GM23338 (cell line): ENCODE data around the gene DMRT1. TPM values are rescaled to one million over a fixed set of nuclear protein-coding genes. Genes with fewer than 3 reads are reported as not detected.

Source experiments
- ATAC-seq: fragments of 200-7000 bp; cut with Tn5 transposase; 3 replicates; pipeline ENCODE4 v1.9.1; 2020
- DNase-seq: peaks from one replicate; pipeline ENCODE4 v3.0.0-alpha.2; 2015; ENCODE audit warnings: low spot score
- H2AFZ ChIP-seq: fragments of 200-600 bp; sonication (generic); 2 replicates; pipeline ENCODE4 v1.8.0; 2016; ENCODE audit warnings: antibody characterized with exemption, mild to moderate bottlenecking, moderate library complexity
- H3F3A ChIP-seq: fragments of 200-600 bp; sonication (generic); replicated peaks from 2 replicates; pipeline ENCODE4 v1.8.0; 2017; ENCODE audit warnings: antibody characterized with exemption, mixed run types, low read depth
- H3K27ac ChIP-seq: fragments of 200-600 bp; sonication (generic); 2 replicates; pipeline ENCODE4 v1.6.1; 2016; ENCODE audit warnings: low read depth
- H3K27me3 ChIP-seq: fragments of 200-600 bp; sonication (generic); 2 replicates; pipeline ENCODE4 v1.8.0; 2016; ENCODE audit warnings: mild to moderate bottlenecking, mixed run types, moderate library complexity; ENCODE audit not compliant: insufficient read depth
- H3K36me3 ChIP-seq: fragments of 200-600 bp; sonication (generic); 2 replicates; pipeline ENCODE4 v1.8.0; 2016; ENCODE audit warnings: mild to moderate bottlenecking; ENCODE audit not compliant: insufficient read depth
- H3K4me1 ChIP-seq: fragments of 200-600 bp; sonication (generic); 2 replicates; pipeline ENCODE4 v1.8.0; 2016; ENCODE audit warnings: mild to moderate bottlenecking, moderate library complexity; ENCODE audit not compliant: insufficient read depth
- H3K4me2 ChIP-seq: fragments of 200-600 bp; sonication (generic); 2 replicates; pipeline ENCODE4 v1.7.1; 2017; ENCODE audit warnings: mixed run types
- H3K4me3 ChIP-seq: fragments of 200-600 bp; sonication (generic); 2 replicates; pipeline ENCODE4 v1.6.1; 2016; ENCODE audit warnings: mixed run types
- H3K79me2 ChIP-seq: fragments of 200-600 bp; sonication (generic); replicated peaks from 2 replicates; pipeline ENCODE4 v1.8.0; 2017; ENCODE audit warnings: mild to moderate bottlenecking; ENCODE audit not compliant: insufficient read depth
- H3K9me2 ChIP-seq: fragments of 200-600 bp; sonication (generic); 2 replicates; pipeline ENCODE4 v1.8.0; 2017; ENCODE audit not compliant: insufficient read depth
- H4K20me1 ChIP-seq: fragments of 200-600 bp; sonication (generic); replicated peaks from 2 replicates; pipeline ENCODE4 v1.8.0; 2017; ENCODE audit warnings: mild to moderate bottlenecking; ENCODE audit not compliant: insufficient read depth
- H3K27ac Mint-ChIP-seq: 2 replicates; pipeline ENCODE4 v1.8.0; 2020; ENCODE audit warnings: inconsistent platforms, mild to moderate bottlenecking, moderate library complexity, mixed read lengths
- H3K27me3 Mint-ChIP-seq: 3 replicates; pipeline ENCODE4 v1.8.0; 2022; ENCODE audit warnings: low read depth, mild to moderate bottlenecking, moderate library complexity, mixed read lengths, inconsistent platforms; ENCODE audit not compliant: insufficient read depth, poor library complexity
- H3K36me3 Mint-ChIP-seq: 3 replicates; pipeline ENCODE4 v1.8.0; 2021; ENCODE audit warnings: low read depth, mild to moderate bottlenecking, inconsistent platforms, moderate library complexity, mixed read lengths
- H3K4me1 Mint-ChIP-seq: 3 replicates; pipeline ENCODE4 v1.8.0; 2020; ENCODE audit warnings: mild to moderate bottlenecking, inconsistent platforms, mixed read lengths
- H3K4me3 Mint-ChIP-seq: 3 replicates; pipeline ENCODE4 v1.8.0; 2021; ENCODE audit warnings: moderate library complexity, mild to moderate bottlenecking, inconsistent platforms, mixed read lengths
- H3K9me3 Mint-ChIP-seq: 3 replicates; pipeline ENCODE4 v1.8.0; 2020; ENCODE audit warnings: moderate library complexity, mild to moderate bottlenecking, inconsistent platforms, mixed read lengths
- CREB1 ChIP-seq: fragments of 250-450 bp; sonication (Bioruptor Pico); IDR thresholded peaks from 2 replicates; pipeline ENCODE4 v1.5.0; 2020; ENCODE audit warnings: low read depth, mild to moderate bottlenecking, moderate library complexity
- CTCF ChIP-seq, 2 experiments: fragments of 200-600 bp in 1 of 2; sonication (generic) in 1 of 2; conservative IDR thresholded peaks; 2 replicates each; pipeline versions ENCODE4 v1.5.1 to v1.6.1; 2016 to 2017; ENCODE audit warnings: antibody characterized with exemption in 2 of 2, low read depth in 2 of 2, mild to moderate bottlenecking in 2 of 2, moderate library complexity in 1 of 2
- EZH2 ChIP-seq: fragments of 200-600 bp; sonication (generic); IDR thresholded peaks from one replicate; pipeline ENCODE4 v1.8.0; 2017; ENCODE audit warnings: antibody characterized with exemption, mild to moderate bottlenecking, low read depth; ENCODE audit not compliant: unreplicated experiment
- EZH2phosphoT487 ChIP-seq: fragments of 200-600 bp; sonication (generic); IDR thresholded peaks from one replicate; pipeline ENCODE4 v1.8.1; 2018; ENCODE audit warnings: antibody characterized with exemption; ENCODE audit not compliant: unreplicated experiment
- JUNB ChIP-seq: IDR thresholded peaks from one replicate; pipeline ENCODE4 v1.6.1; 2016; ENCODE audit warnings: antibody characterized with exemption; ENCODE audit not compliant: unreplicated experiment
- NANOG ChIP-seq: IDR thresholded peaks from 2 replicates; pipeline ENCODE4 v1.6.1; 2016; ENCODE audit warnings: antibody characterized with exemption, borderline replicate concordance
- POLR2AphosphoS5 ChIP-seq: IDR thresholded peaks from 2 replicates; pipeline ENCODE4 v1.6.1; 2016; ENCODE audit warnings: antibody characterized with exemption, low read depth
- STAT1 ChIP-seq: IDR thresholded peaks from one replicate; pipeline ENCODE4 v1.6.1; 2016; ENCODE audit warnings: antibody characterized with exemption; ENCODE audit not compliant: unreplicated experiment
- ZNF114 ChIP-seq: fragments of 250-450 bp; sonication (Bioruptor Pico); IDR thresholded peaks from 2 replicates; pipeline ENCODE4 v1.5.0; 2020; ENCODE audit warnings: mild to moderate bottlenecking, moderate library complexity
- ZNF331 ChIP-seq: fragments of 250-450 bp; sonication (Bioruptor Pico); IDR thresholded peaks from 2 replicates; pipeline ENCODE4 v1.5.0; 2020; ENCODE audit warnings: low read depth, mild to moderate bottlenecking, moderate library complexity
- ZNF462 ChIP-seq: fragments of 250-450 bp; sonication (Bioruptor Pico); IDR thresholded peaks from 2 replicates; pipeline ENCODE4 v1.5.0; 2020; ENCODE audit warnings: mild to moderate bottlenecking, moderate library complexity
- polyA plus RNA-seq: library from polyadenylated mRNA; unstranded; fragments of >200 nt; fragmentation: Nextera tagmentation; extraction: Ambion mirVana; gene quantifications from 2 replicates; pipeline ENCODE4 v1.2.1, GENCODE V29; 2016
- total RNA-seq: library from RNA; depleted of rRNA; stranded (reverse); fragments of >200 nt; shearing (Covaris generic); gene quantifications from 2 replicates; pipeline ENCODE4 v1.2.3, GENCODE V29; 2014
- TF ChIP-seq, protein P1 (sequence below): IDR thresholded peaks from one replicate; pipeline ENCODE4 v1.6.1; 2018; ENCODE audit warnings: antibody characterized with exemption; ENCODE audit not compliant: unreplicated experiment
- TF ChIP-seq, protein P2 (sequence below): IDR thresholded peaks from 2 replicates; pipeline ENCODE4 v1.6.1; 2016; ENCODE audit warnings: antibody characterized with exemption

The DMRT1 gene
- total and polyA plus RNA-seq, 2 experiments from 2014 or later: not detected

- DNase-seq (no peak), ATAC-seq (no peak)
- Histone ChIP-seq H3K4me2 (no peak overlapping the region), H3K79me2 (no peaks in the 10 kb centered on the region), H4K20me1 (no peaks in the 10 kb centered on the region), H3K4me1 (no peaks in the 10 kb centered on the region), H3K27ac (no peak overlapping the region), H3F3A (no peaks in the 10 kb centered on the region), H3K36me3 (no peaks in the 10 kb centered on the region), H3K4me3 (no peak overlapping the region), H3K27me3 (no peaks in the 10 kb centered on the region), H3K9me2 (no peaks in the 10 kb centered on the region), H2AFZ (no peak overlapping the region)
- Mint-ChIP-seq H3K27me3 (peaks cover 7% of the 10 kb centered on the region), H3K4me3 (no peak overlapping the region), H3K27ac (no peak overlapping the region), H3K36me3 (no peaks in the 10 kb centered on the region), H3K9me3 (no peaks in the 10 kb centered on the region), H3K4me1 (no peaks in the 10 kb centered on the region)
- no peak for TF ChIP-seq NANOG
- TF ChIP-seq EZH2phosphoT487: no peak
- no peak for TF ChIP-seq CTCF (conservative IDR thresholded peaks at IDR 0.05; ENCODE audit: low read depth in 2 of 2)
- no peak for TF ChIP-seq JUNB
- TF ChIP-seq ZNF462 (CRISPR knock-in tag): no peak
- TF ChIP-seq ZNF114 (CRISPR knock-in tag): no peak
- no peak for TF ChIP-seq CREB1 (CRISPR knock-in tag)
- no peak for TF ChIP-seq STAT1
- TF ChIP-seq POLR2AphosphoS5: no peak
- TF ChIP-seq EZH2: no peak
- TF ChIP-seq, protein P1, sequence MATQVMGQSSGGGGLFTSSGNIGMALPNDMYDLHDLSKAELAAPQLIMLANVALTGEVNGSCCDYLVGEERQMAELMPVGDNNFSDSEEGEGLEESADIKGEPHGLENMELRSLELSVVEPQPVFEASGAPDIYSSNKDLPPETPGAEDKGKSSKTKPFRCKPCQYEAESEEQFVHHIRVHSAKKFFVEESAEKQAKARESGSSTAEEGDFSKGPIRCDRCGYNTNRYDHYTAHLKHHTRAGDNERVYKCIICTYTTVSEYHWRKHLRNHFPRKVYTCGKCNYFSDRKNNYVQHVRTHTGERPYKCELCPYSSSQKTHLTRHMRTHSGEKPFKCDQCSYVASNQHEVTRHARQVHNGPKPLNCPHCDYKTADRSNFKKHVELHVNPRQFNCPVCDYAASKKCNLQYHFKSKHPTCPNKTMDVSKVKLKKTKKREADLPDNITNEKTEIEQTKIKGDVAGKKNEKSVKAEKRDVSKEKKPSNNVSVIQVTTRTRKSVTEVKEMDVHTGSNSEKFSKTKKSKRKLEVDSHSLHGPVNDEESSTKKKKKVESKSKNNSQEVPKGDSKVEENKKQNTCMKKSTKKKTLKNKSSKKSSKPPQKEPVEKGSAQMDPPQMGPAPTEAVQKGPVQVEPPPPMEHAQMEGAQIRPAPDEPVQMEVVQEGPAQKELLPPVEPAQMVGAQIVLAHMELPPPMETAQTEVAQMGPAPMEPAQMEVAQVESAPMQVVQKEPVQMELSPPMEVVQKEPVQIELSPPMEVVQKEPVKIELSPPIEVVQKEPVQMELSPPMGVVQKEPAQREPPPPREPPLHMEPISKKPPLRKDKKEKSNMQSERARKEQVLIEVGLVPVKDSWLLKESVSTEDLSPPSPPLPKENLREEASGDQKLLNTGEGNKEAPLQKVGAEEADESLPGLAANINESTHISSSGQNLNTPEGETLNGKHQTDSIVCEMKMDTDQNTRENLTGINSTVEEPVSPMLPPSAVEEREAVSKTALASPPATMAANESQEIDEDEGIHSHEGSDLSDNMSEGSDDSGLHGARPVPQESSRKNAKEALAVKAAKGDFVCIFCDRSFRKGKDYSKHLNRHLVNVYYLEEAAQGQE: no peak
- TF ChIP-seq ZNF331: no peak
- TF ChIP-seq, protein P2, sequence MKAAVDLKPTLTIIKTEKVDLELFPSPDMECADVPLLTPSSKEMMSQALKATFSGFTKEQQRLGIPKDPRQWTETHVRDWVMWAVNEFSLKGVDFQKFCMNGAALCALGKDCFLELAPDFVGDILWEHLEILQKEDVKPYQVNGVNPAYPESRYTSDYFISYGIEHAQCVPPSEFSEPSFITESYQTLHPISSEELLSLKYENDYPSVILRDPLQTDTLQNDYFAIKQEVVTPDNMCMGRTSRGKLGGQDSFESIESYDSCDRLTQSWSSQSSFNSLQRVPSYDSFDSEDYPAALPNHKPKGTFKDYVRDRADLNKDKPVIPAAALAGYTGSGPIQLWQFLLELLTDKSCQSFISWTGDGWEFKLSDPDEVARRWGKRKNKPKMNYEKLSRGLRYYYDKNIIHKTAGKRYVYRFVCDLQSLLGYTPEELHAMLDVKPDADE: no peak
Measured at GRCh38 chr9:794386-794785, 47.1 kb upstream of the DMRT1 start.
